ENCODE measurements around the gene FMO2.

Gene FMO2

GRCh38 chr1:171206204-171206977 is 21.3 kb downstream of the FMO2 start:
- ATAC-seq, result no peak
- no peak for TF ChIP-seq PPARA (CRISPR knock-in tag; IDR thresholded peaks at IDR 0.05; ENCODE audit: borderline replicate concordance)
- TF ChIP-seq ZC3H10 (CRISPR knock-in tag; IDR thresholded peaks at IDR 0.05), result no peak
- no peak for TF ChIP-seq ZNF70 (CRISPR knock-in tag; IDR thresholded peaks at IDR 0.05)
- TF ChIP-seq TSHZ2 (CRISPR knock-in tag; IDR thresholded peaks at IDR 0.05), result no peak
- TF ChIP-seq ZNF565 (CRISPR knock-in tag; conservative IDR thresholded peaks at IDR 0.05; ENCODE audit: low read depth), result no peak
- no peak for TF ChIP-seq ZNF8 (CRISPR knock-in tag; IDR thresholded peaks at IDR 0.05)
- no peak for TF ChIP-seq ESRRG (CRISPR knock-in tag; IDR thresholded peaks at IDR 0.05)
- no peak for TF ChIP-seq TOX (CRISPR knock-in tag; IDR thresholded peaks at IDR 0.05; ENCODE audit: borderline replicate concordance)
- TF ChIP-seq POU6F1 (CRISPR knock-in tag; IDR thresholded peaks at IDR 0.05; ENCODE audit: borderline replicate concordance, low read depth), result no peak
- no peak for TF ChIP-seq CSRNP3 (CRISPR knock-in tag; IDR thresholded peaks at IDR 0.05)
- TF ChIP-seq ZFP30 (CRISPR knock-in tag; IDR thresholded peaks at IDR 0.05), result no peak
- TF ChIP-seq ZFP3 (CRISPR knock-in tag; IDR thresholded peaks at IDR 0.05), result no peak
- TF ChIP-seq ISL1 (CRISPR knock-in tag; IDR thresholded peaks at IDR 0.05), result no peak
- no peak for TF ChIP-seq TCF4 (CRISPR knock-in tag; IDR thresholded peaks at IDR 0.05; ENCODE audit: borderline replicate concordance)
- no peak for TF ChIP-seq GLIS3 (CRISPR knock-in tag; IDR thresholded peaks at IDR 0.05)
- no peak for TF ChIP-seq CSDC2 (CRISPR knock-in tag; IDR thresholded peaks at IDR 0.05)
- no peak for TF ChIP-seq ARNTL (CRISPR knock-in tag; IDR thresholded peaks at IDR 0.05; ENCODE audit: borderline replicate concordance, low read depth)
- TF ChIP-seq RARB (CRISPR knock-in tag; IDR thresholded peaks at IDR 0.05), result no peak
- no peak for TF ChIP-seq CREB5 (CRISPR knock-in tag; IDR thresholded peaks at IDR 0.05; ENCODE audit: low read depth)

- TF ChIP-seq PPARA (CRISPR knock-in tag; IDR thresholded peaks at IDR 0.05; ENCODE audit: borderline replicate concordance) (no peak), TSHZ2 (CRISPR knock-in tag; IDR thresholded peaks at IDR 0.05) (no peak), ZNF8 (CRISPR knock-in tag; IDR thresholded peaks at IDR 0.05) (no peak), ARNTL (CRISPR knock-in tag; IDR thresholded peaks at IDR 0.05; ENCODE audit: borderline replicate concordance, low read depth) (no peak), ZFP30 (CRISPR knock-in tag; IDR thresholded peaks at IDR 0.05) (no peak), BACH2 (CRISPR knock-in tag; IDR thresholded peaks at IDR 0.05; ENCODE audit: borderline replicate concordance) (no peak), OSR1 (CRISPR knock-in tag; IDR thresholded peaks at IDR 0.05) (no peak), TCF4 (CRISPR knock-in tag; IDR thresholded peaks at IDR 0.05; ENCODE audit: borderline replicate concordance) (no peak), ZC3H10 (CRISPR knock-in tag; IDR thresholded peaks at IDR 0.05) (no peak)
- no peak for ATAC-seq
Measured at GRCh38 chr1:171206978-171207355, 21.9 kb downstream of the FMO2 start.

Data from SK-N-SH treated with all-trans-retinoic acid at 6 μM for 48 hours (cell line).